NCI-H446 treated with DMSO at 0.1 percent for 48 hours (cell line): ENCODE results near the gene PAN2.
"Not testable (repeated sequence)": the region's sequence is repeated elsewhere in the genome, so short reads cannot be mapped to it uniquely, and the experiment has no call there.

ENCODE experiments used
- DNase-seq: peaks from one replicate; lab custom pipeline; 2025; lab: John Stamatoyannopoulos, UW

The PAN2 gene

GRCh38 chr12:56333679-56334489 is at the start of gene PAN2:
Gene PAN2, minus strand, starts transcription at chr12:56334000. Its CDS starts 906 bp downstream, at chr12:56333094.
- peak; percentile 94 for DNase-seq

- no peak for DNase-seq
These were observed 48.8 kb upstream of the PAN2 start for GRCh38 chr12:56382611-56383010.

GRCh38 chr12:56377989-56378316 is 44.2 kb upstream of the PAN2 start:
- DNase-seq = no peak

- DNase-seq = no peak
These were observed 43.6 kb upstream of the PAN2 start for GRCh38 chr12:56377310-56377988.

- no peak for DNase-seq
These were observed 42.0 kb upstream of the PAN2 start for GRCh38 chr12:56375598-56376434.

- no peak for DNase-seq
These were observed 41.2 kb upstream of the PAN2 start for GRCh38 chr12:56374726-56375597.

GRCh38 chr12:56373515-56373914 is 39.7 kb upstream of the PAN2 start:
- DNase-seq = no peak

- DNase-seq = no peak
These were observed 33.1 kb upstream of the PAN2 start for GRCh38 chr12:56366948-56367347.

GRCh38 chr12:56362130-56363059 is 28.6 kb upstream of the PAN2 start, which contains the start of gene APOF:
Gene APOF, minus strand, starts transcription at chr12:56362857. Its CDS starts 112 bp downstream, at chr12:56362745.
- no peak for DNase-seq

- no peak for DNase-seq
These were observed 27.8 kb upstream of the PAN2 start for GRCh38 chr12:56361487-56362129.

GRCh38 chr12:56359851-56360767 is 26.3 kb upstream of the PAN2 start, which contains the start of gene STAT2:
Gene STAT2, minus strand, starts transcription at chr12:56360107. Its CDS starts 3,536 bp downstream, at chr12:56356571.
- peak; percentile 99 for DNase-seq

GRCh38 chr12:56358836-56359532 is 25.2 kb upstream of the PAN2 start:
- DNase-seq = no peak

GRCh38 chr12:56351325-56351724 is 17.5 kb upstream of the PAN2 start:
- DNase-seq = no peak

- no peak for DNase-seq
These were observed 16.9 kb upstream of the PAN2 start for GRCh38 chr12:56350662-56351061.

- no peak for DNase-seq
These were observed 15.0 kb upstream of the PAN2 start for GRCh38 chr12:56348776-56349175.

- DNase-seq = not testable (repeated sequence)
These were observed 13.5 kb upstream of the PAN2 start for GRCh38 chr12:56347255-56347654.

- DNase-seq = no peak
These were observed 12.9 kb upstream of the PAN2 start for GRCh38 chr12:56346675-56347074.

- DNase-seq = not testable (repeated sequence)
These were observed 8.5 kb upstream of the PAN2 start for GRCh38 chr12:56342290-56342689.
